Liver (tissue), 3 donors: ENCODE measurements around the gene BCL2L13.

ENCODE experiments used
- ATF3 ChIP-seq: IDR thresholded peaks from 2 replicates; pipeline ENCODE4 v1.6.1; 2016; ENCODE audit warnings: antibody characterized with exemption
- CTCF ChIP-seq: fragments of 150-350 bp; IDR thresholded peaks from 2 replicates; pipeline ENCODE4 v1.5.1; 2017; ENCODE audit warnings: improper control_type of control experiment, low read depth, low read length; ENCODE audit not compliant: missing input control
- FOXA1 ChIP-seq: IDR thresholded peaks from 2 replicates; pipeline ENCODE4 v1.6.1; 2016; ENCODE audit warnings: antibody characterized with exemption
- GABPA ChIP-seq, 2 donors: IDR thresholded peaks in 1 of 2; conservative IDR thresholded peaks in 1 of 2; 2 replicates each; pipeline ENCODE4 v1.6.1; 2016; ENCODE audit warnings: antibody characterized with exemption in 2 of 2, mild to moderate bottlenecking in 1 of 2, moderate library complexity in 1 of 2
- HNF4G ChIP-seq: IDR thresholded peaks from 2 replicates; pipeline ENCODE4 v1.6.1; 2016; ENCODE audit warnings: antibody characterized with exemption
- JUND ChIP-seq, 2 donors: IDR thresholded peaks; 2 replicates each; pipeline ENCODE4 v1.6.1; 2016; ENCODE audit warnings: antibody characterized with exemption in 2 of 2
- MAX ChIP-seq: IDR thresholded peaks from 2 replicates; pipeline ENCODE4 v1.6.1; 2016; ENCODE audit warnings: antibody characterized with exemption
- REST ChIP-seq: IDR thresholded peaks from 2 replicates; pipeline ENCODE4 v1.6.1; 2016; ENCODE audit warnings: antibody characterized with exemption, mild to moderate bottlenecking
- RXRA ChIP-seq, 2 donors: IDR thresholded peaks; 2 replicates each; pipeline ENCODE4 v1.6.1; 2017 to 2018; ENCODE audit warnings: antibody characterized with exemption in 2 of 2, mild to moderate bottlenecking in 1 of 2
- TAF1 ChIP-seq: conservative IDR thresholded peaks from 2 replicates; pipeline ENCODE4 v1.6.1; 2016; ENCODE audit warnings: antibody characterized with exemption, mild to moderate bottlenecking
- YY1 ChIP-seq: IDR thresholded peaks from 2 replicates; pipeline ENCODE4 v1.6.1; 2016; ENCODE audit warnings: antibody characterized with exemption, mild to moderate bottlenecking
- ZBTB33 ChIP-seq: IDR thresholded peaks from 2 replicates; pipeline ENCODE4 v1.6.1; 2016; ENCODE audit warnings: antibody characterized with exemption
- donor health status: healthy.
- donor health status: healthy.

GRCh38 chr22:17698948-17699347, 60.4 kb downstream of the BCL2L13 start:
- TF ChIP-seq CTCF (no peak), YY1 (no peak), RXRA (IDR thresholded peaks at IDR 0.05) (no peak), GABPA (IDR thresholded peaks at IDR 0.05 in 1 of 2, conservative IDR thresholded peaks at IDR 0.05 in 1 of 2) (no peak), HNF4G (no peak), ZBTB33 (no peak), FOXA1 (no peak), MAX (no peak), REST (no peak), JUND (IDR thresholded peaks at IDR 0.05) (no peak), ATF3 (no peak), TAF1 (no peak)
